Lung (tissue), 12 donors: Measurements from ENCODE around the gene IPO11. TPM values are rescaled to one million over a fixed set of nuclear protein-coding genes. Genes with fewer than 3 reads are reported as not detected.

ENCODE experiments used
- ATAC-seq: fragments of 200-7000 bp; cut with Tn5 transposase; one replicate; pipeline ENCODE4 v1.9.1; 2020; ENCODE audit warnings: moderate number of reproducible peaks; ENCODE audit not compliant: insufficient read depth, low FRiP score
- DNase-seq, 3 donors: peaks; one replicate each; pipeline ENCODE4 v3.0.0-alpha.2; 2013 to 2017
- H3K27ac ChIP-seq, 2 donors: one replicate each; pipeline ENCODE4 v1.5.1; 2013; ENCODE audit warnings: mild to moderate bottlenecking in 2 of 2, moderate library complexity in 2 of 2, control low read depth in 1 of 2, inconsistent platforms in 1 of 2, low read depth in 1 of 2, low read length in 1 of 2
- H3K27me3 ChIP-seq, 3 donors: one replicate each; pipeline ENCODE4 v1.5.1; 2013; ENCODE audit warnings: low read length in 2 of 3; ENCODE audit not compliant: control insufficient read depth in 3 of 3, insufficient read depth in 3 of 3
- H3K36me3 ChIP-seq, 4 donors: one replicate each; pipeline ENCODE4 v1.5.1; 2013; ENCODE audit warnings: low read length in 4 of 4, mild to moderate bottlenecking in 1 of 4, moderate library complexity in 1 of 4; ENCODE audit not compliant: control insufficient read depth in 4 of 4, insufficient read depth in 4 of 4
- H3K4me1 ChIP-seq, 5 donors: one replicate each; pipeline ENCODE4 v1.5.1; 2013; ENCODE audit warnings: low read length in 5 of 5, mild to moderate bottlenecking in 2 of 5, moderate library complexity in 1 of 5; ENCODE audit not compliant: control insufficient read depth in 5 of 5, insufficient read depth in 5 of 5
- H3K4me3 ChIP-seq: one replicate; pipeline ENCODE4 v1.5.1; 2013; ENCODE audit warnings: mild to moderate bottlenecking, control low read depth, moderate library complexity
- H3K9ac ChIP-seq, 2 donors: one replicate each; pipeline ENCODE4 v1.5.1; 2013; ENCODE audit warnings: low read length in 2 of 2, control low read depth in 1 of 2; ENCODE audit not compliant: insufficient read depth in 1 of 2
- H3K9me3 ChIP-seq, 4 donors: one replicate each; pipeline ENCODE4 v1.5.1; 2013; ENCODE audit warnings: low read length in 3 of 4, mild to moderate bottlenecking in 1 of 4, moderate library complexity in 1 of 4; ENCODE audit not compliant: control insufficient read depth in 4 of 4, insufficient read depth in 3 of 4
- CTCF ChIP-seq: IDR thresholded peaks from 2 replicates; pipeline ENCODE4 v1.5.1; 2012; ENCODE audit warnings: mild to moderate bottlenecking; ENCODE audit errors: control extremely low read depth, extremely low read depth
- WGBS, 2 donors: extraction: QIAGEN DNeasy Blood & Tissue Kit; methylation state at CpG; one replicate each; pipeline ENCODE4 v1.1.7; 2013; 5-methylcytosine and 5-hydroxymethylcytosine counted together
- polyA plus RNA-seq, 2 donors: library from polyadenylated mRNA; stranded (reverse); fragments of 200-250 nt; gene quantifications; one replicate each; pipeline ENCODE4 v1.2.1, GENCODE V29; 2013
- total RNA-seq, 2 donors: library from RNA; depleted of rRNA in 1 of 2; stranded (reverse); fragments of >200 nt in 1 of 2; gene quantifications; one replicate each; pipeline ENCODE4 v1.2.1, GENCODE V29; 2014 to 2021
- donor health status: control.
- donor health status: control.
- donor health status: Bipolar disorder and iron deficiency.
- donor health status: healthy.
- donor health status: DM: yes; HTN: yes; CAD: no.

Gene IPO11
- total and polyA plus RNA-seq, 4 donors, result 7.2 to 46.6 (median 25.5) TPM

GRCh38 chr5:62486672-62487071 is 74.1 kb downstream of the IPO11 start:
- Histone ChIP-seq H3K36me3 (peaks cover 3 to 9% (median 5%) of the 10 kb centered on the region in 4 donors), H3K4me3 (no peak overlapping the region), H3K27me3 (no peaks in the 10 kb centered on the region), H3K4me1 (no peaks in the 10 kb centered on the region), H3K9me3 (no peaks in the 10 kb centered on the region), H3K9ac (no peak overlapping the region), H3K27ac (no peak overlapping the region)
- no peak for TF ChIP-seq CTCF
- 79 to 84% methylated on average over 1 of the region's 1 CpG for WGBS, 2 donors
- DNase-seq, result no peak
- no peak for ATAC-seq

GRCh38 chr5:62488531-62488930 is 76.0 kb downstream of the IPO11 start:
- Histone ChIP-seq H3K9me3 (no peaks in the 10 kb centered on the region), H3K9ac (no peak overlapping the region), H3K27me3 (no peaks in the 10 kb centered on the region), H3K27ac (no peak overlapping the region), H3K36me3 (peaks cover 3 to 9% (median 6%) of the 10 kb centered on the region in 4 donors), H3K4me3 (no peak overlapping the region), H3K4me1 (no peaks in the 10 kb centered on the region)
- DNase-seq (no peak), ATAC-seq (no peak)
- WGBS, 2 donors, result 98 to 100% methylated on average over 4 of the region's 4 CpGs
- TF ChIP-seq CTCF, result no peak

- WGBS, 2 donors, result 53 to 54% methylated on average over 1 of the region's 1 CpG
- Histone ChIP-seq H3K27me3 (no peaks in the 10 kb centered on the region), H3K4me3 (no peak overlapping the region), H3K4me1 (no peaks in the 10 kb centered on the region), H3K9me3 (no peaks in the 10 kb centered on the region), H3K9ac (no peak overlapping the region), H3K36me3 (peaks cover 3 to 9% (median 6%) of the 10 kb centered on the region in 4 donors), H3K27ac (no peak overlapping the region)
- TF ChIP-seq CTCF, result no peak
- DNase-seq (no peak), ATAC-seq (no peak)
These were observed 76.9 kb downstream of the IPO11 start for GRCh38 chr5:62489471-62489870.

- TF ChIP-seq CTCF, result no peak
- Histone ChIP-seq H3K27ac (no peak overlapping the region), H3K27me3 (no peaks in the 10 kb centered on the region), H3K4me1 (no peaks in the 10 kb centered on the region), H3K9me3 (no peaks in the 10 kb centered on the region), H3K4me3 (no peak overlapping the region), H3K36me3 (peaks cover 9 to 20% (median 11%) of the 10 kb centered on the region in 4 donors), H3K9ac (no peak overlapping the region)
- DNase-seq (no peak), ATAC-seq (no peak)
- 100% methylated on average over 1 of the region's 1 CpG for WGBS, 2 donors
These were observed 82.2 kb downstream of the IPO11 start for GRCh38 chr5:62494772-62495171.
